ENCODE measurements around the gene KLHL29. TPM values are rescaled to one million over a fixed set of nuclear protein-coding genes. Genes with fewer than 3 reads are reported as not detected.

KLHL29 gene
- total and polyA plus RNA-seq, 2 donors (not counting 3 experiments of a cell fraction or from before 2014, with no cell fraction given): 4.6 to 12.7 TPM

DNA sequence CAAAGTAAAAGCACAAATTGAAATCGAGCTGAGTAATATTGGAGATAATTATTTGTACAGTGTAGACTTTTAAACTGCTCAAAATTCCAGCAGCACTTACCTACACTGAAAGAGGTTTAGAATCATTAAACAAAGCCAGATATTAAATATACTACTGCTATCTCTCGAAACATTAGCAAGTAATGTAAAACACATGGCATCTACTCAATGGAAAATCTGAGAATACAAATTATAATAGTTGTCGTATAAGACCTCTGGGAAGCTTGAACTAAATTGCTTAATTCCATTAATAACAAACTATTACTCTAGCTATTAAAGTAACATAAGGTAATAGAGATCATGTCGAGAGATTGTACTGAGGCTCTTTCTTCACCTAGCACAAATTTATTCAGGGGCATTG lies 108.9 kb downstream of the KLHL29 start:
- Histone ChIP-seq H3K9ac (replicated peaks; ENCODE audit: extremely low read depth, insufficient read depth, low read length) (no peak overlapping the region), H3K4me3 (replicated peaks in 1 of 3; ENCODE audit: insufficient read depth in 1 of 3, low read depth in 1 of 3, low read length in 3 of 3) (no peak overlapping the region), H3K4me1 (ENCODE audit: control insufficient read depth, extremely low read depth, insufficient read depth, low read length) (peaks cover 14% of the 10 kb centered on the region), H3K36me3 (ENCODE audit: control insufficient read depth in 2 of 2, extremely low read depth in 1 of 2, insufficient read depth in 2 of 2, low read length in 2 of 2) (no peaks in the 10 kb centered on the region), H3K9me1 (replicated peaks; ENCODE audit: control insufficient read depth, extremely low read depth, insufficient read depth, low read length) (no peaks in the 10 kb centered on the region), H3K27ac (ENCODE audit: insufficient read depth, low read depth, low read length) (no peak overlapping the region), H2AFZ (ENCODE audit: low read depth, low read length) (no peak overlapping the region), H3K79me2 (ENCODE audit: control insufficient read depth, insufficient read depth, low read length) (no peaks in the 10 kb centered on the region), H4K20me1 (replicated peaks; ENCODE audit: control insufficient read depth, extremely low read depth, insufficient read depth, low read length) (no peaks in the 10 kb centered on the region), H3K9me3 (replicated peaks; ENCODE audit: control insufficient read depth, insufficient read depth, low read length) (no peaks in the 10 kb centered on the region), H3K27me3 (ENCODE audit: control insufficient read depth in 2 of 2, insufficient read depth in 2 of 2, low read length in 2 of 2) (no peaks in the 10 kb centered on the region), H3K4me2 (ENCODE audit: insufficient read depth, low read length) (no peak overlapping the region)
- intact Hi-C loops (cut with micrococcal nuclease): no loop called here
- no peak for TF ChIP-seq FOS (IDR thresholded peaks at IDR 0.05; ENCODE audit: borderline replicate concordance, insufficient read depth, low read length)
- TF ChIP-seq POLR2A (IDR thresholded peaks at IDR 0.05; ENCODE audit: low read depth, low read length): no peak
- TF ChIP-seq POLR2AphosphoS5 (IDR thresholded peaks at IDR 0.05; ENCODE audit: insufficient read depth, low read depth, low read length): no peak
- TF ChIP-seq GATA2 (IDR thresholded peaks at IDR 0.05; ENCODE audit: insufficient read depth, insufficient read length, low read depth, low read length): no peak
- no peak for TF ChIP-seq EZH2 (IDR thresholded peaks at IDR 0.05; ENCODE audit: borderline replicate concordance, low read depth, low read length, severe bottlenecking)
- no peak for DNase-seq (ENCODE audit: low read depth, low spot score)
- FAIRE-seq: no peak
- dilution Hi-C loops (cut with MboI; ENCODE audit: extremely low pct_ligation_motif_present, low sequenced_read_pairs): no loop called here
- ChIA-PET CTCF (interaction anchor here (0.7 to 1.1 kb wide), 2 partner anchors 22 to 89 kb away, joined by 3 read pairs; no protein-coding TSS in a partner anchor), POLR2A (no interaction called here)
- BruUV-seq (replicated peaks): no TSS peak

DNA sequence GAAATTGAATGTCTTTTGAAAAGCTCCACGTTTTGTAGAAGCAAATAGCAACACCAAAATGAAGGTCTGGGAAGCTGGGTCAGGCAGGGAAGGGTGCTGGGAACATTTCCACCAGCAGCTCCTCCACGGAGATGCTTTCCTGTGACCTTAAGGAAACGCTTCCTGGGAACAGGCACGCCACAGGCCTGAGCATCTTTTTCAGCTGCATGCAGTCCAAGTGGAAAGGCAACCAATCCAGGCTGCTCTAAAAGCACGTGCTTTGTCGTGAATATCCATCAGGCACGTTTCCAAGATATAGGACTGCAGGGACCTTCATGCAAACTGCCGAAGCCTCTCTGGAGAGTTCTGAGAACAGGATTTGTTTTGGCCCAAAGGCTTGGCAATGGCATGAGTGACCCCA lies 109.3 kb downstream of the KLHL29 start:
- dilution Hi-C loops (cut with MboI; ENCODE audit: extremely low pct_ligation_motif_present, low sequenced_read_pairs): no loop called here
- H3K9me3 ChIP-seq (replicated peaks; ENCODE audit: control insufficient read depth, insufficient read depth, low read length): no peaks in the 10 kb centered on the region
- H4K20me1 ChIP-seq (replicated peaks; ENCODE audit: control insufficient read depth, extremely low read depth, insufficient read depth, low read length): no peaks in the 10 kb centered on the region
- no TSS peak for BruUV-seq (replicated peaks)
- ChIA-PET CTCF (interaction anchor here (0.7 kb wide), 1 partner anchor 22 kb away, joined by 3 read pairs; no protein-coding TSS in a partner anchor), POLR2A (no interaction called here)
- no peak overlapping the region for H3K4me2 ChIP-seq (ENCODE audit: insufficient read depth, low read length)
- FAIRE-seq (no peak), DNase-seq (ENCODE audit: low read depth, low spot score) (no peak)
- no peak overlapping the region for H3K4me3 ChIP-seq (replicated peaks in 1 of 3; ENCODE audit: insufficient read depth in 1 of 3, low read depth in 1 of 3, low read length in 3 of 3)
- no peaks in the 10 kb centered on the region for H3K9me1 ChIP-seq (replicated peaks; ENCODE audit: control insufficient read depth, extremely low read depth, insufficient read depth, low read length)
- H2AFZ ChIP-seq (ENCODE audit: low read depth, low read length): no peak overlapping the region
- no peaks in the 10 kb centered on the region for H3K36me3 ChIP-seq (ENCODE audit: control insufficient read depth in 2 of 2, extremely low read depth in 1 of 2, insufficient read depth in 2 of 2, low read length in 2 of 2)
- intact Hi-C loops (cut with micrococcal nuclease): no loop called here
- H3K9ac ChIP-seq (replicated peaks; ENCODE audit: extremely low read depth, insufficient read depth, low read length): no peak overlapping the region
- peaks cover 14% of the 10 kb centered on the region for H3K4me1 ChIP-seq (ENCODE audit: control insufficient read depth, extremely low read depth, insufficient read depth, low read length)
- H3K27ac ChIP-seq (ENCODE audit: insufficient read depth, low read depth, low read length): no peak overlapping the region
- no peaks in the 10 kb centered on the region for H3K27me3 ChIP-seq (ENCODE audit: control insufficient read depth in 2 of 2, insufficient read depth in 2 of 2, low read length in 2 of 2)
- H3K79me2 ChIP-seq (ENCODE audit: control insufficient read depth, insufficient read depth, low read length): no peaks in the 10 kb centered on the region
- TF ChIP-seq, protein P1, sequence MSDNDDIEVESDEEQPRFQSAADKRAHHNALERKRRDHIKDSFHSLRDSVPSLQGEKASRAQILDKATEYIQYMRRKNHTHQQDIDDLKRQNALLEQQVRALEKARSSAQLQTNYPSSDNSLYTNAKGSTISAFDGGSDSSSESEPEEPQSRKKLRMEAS (IDR thresholded peaks at IDR 0.05; ENCODE audit: insufficient read depth, insufficient read length): no peak
- TF ChIP-seq GATA2 (IDR thresholded peaks at IDR 0.05; ENCODE audit: insufficient read depth, insufficient read length, low read depth, low read length) (no peak), POLR2AphosphoS5 (IDR thresholded peaks at IDR 0.05; ENCODE audit: insufficient read depth, low read depth, low read length) (no peak), POLR2A (IDR thresholded peaks at IDR 0.05; ENCODE audit: low read depth, low read length) (no peak), MYC (IDR thresholded peaks at IDR 0.05; ENCODE audit: low read depth, low read length) (no peak), EZH2 (IDR thresholded peaks at IDR 0.05; ENCODE audit: borderline replicate concordance, low read depth, low read length, severe bottlenecking) (no peak), JUN (IDR thresholded peaks at IDR 0.05; ENCODE audit: borderline replicate concordance, insufficient read depth, insufficient read length, low read depth) (no peak), FOS (IDR thresholded peaks at IDR 0.05; ENCODE audit: borderline replicate concordance, insufficient read depth, low read length) (no peak)
- TF ChIP-seq, protein P2, sequence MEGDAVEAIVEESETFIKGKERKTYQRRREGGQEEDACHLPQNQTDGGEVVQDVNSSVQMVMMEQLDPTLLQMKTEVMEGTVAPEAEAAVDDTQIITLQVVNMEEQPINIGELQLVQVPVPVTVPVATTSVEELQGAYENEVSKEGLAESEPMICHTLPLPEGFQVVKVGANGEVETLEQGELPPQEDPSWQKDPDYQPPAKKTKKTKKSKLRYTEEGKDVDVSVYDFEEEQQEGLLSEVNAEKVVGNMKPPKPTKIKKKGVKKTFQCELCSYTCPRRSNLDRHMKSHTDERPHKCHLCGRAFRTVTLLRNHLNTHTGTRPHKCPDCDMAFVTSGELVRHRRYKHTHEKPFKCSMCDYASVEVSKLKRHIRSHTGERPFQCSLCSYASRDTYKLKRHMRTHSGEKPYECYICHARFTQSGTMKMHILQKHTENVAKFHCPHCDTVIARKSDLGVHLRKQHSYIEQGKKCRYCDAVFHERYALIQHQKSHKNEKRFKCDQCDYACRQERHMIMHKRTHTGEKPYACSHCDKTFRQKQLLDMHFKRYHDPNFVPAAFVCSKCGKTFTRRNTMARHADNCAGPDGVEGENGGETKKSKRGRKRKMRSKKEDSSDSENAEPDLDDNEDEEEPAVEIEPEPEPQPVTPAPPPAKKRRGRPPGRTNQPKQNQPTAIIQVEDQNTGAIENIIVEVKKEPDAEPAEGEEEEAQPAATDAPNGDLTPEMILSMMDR (IDR thresholded peaks at IDR 0.05; ENCODE audit: extremely low read depth in 1 of 2, insufficient read depth in 1 of 2, low read depth in 1 of 2, low read length in 2 of 2): no peak

Data from endothelial cell of umbilical vein (primary cell).